H1 (cell line): ENCODE measurements around the gene ACTL8. TPM values are rescaled to one million over a fixed set of nuclear protein-coding genes. Genes with fewer than 3 reads are reported as not detected.

Source experiments
- CBX5 ChIP-seq: fragments of 300-800, 300-1000 bp; sonication (generic); IDR thresholded peaks from 2 replicates; pipeline ENCODE4 v1.7.1; 2016; ENCODE audit warnings: antibody characterized with exemption, low read length, low read depth
- YY1 ChIP-seq: IDR thresholded peaks from 2 replicates; pipeline ENCODE4 v1.6.1; 2011; ENCODE audit warnings: low read depth, mild to moderate bottlenecking, low read length
- polyA plus RNA-seq, 7 experiments: library from polyadenylated mRNA; depleted of rRNA in 3 of 7; stranded (reverse) in 5 of 7; unstranded in 2 of 7; fragments of >200 nt in 5 of 7; fragments of 200-250 nt in 2 of 7; gene quantifications; 1 replicate in 5 of 7; 2 replicates in 1 of 7; 4 replicates in 1 of 7; pipeline versions ENCODE4 v1.2.1 to v1.2.3, GENCODE V29; 2011 to 2013; ENCODE audit warnings: missing spikeins in 2 of 7, mixed read lengths in 2 of 7
- total RNA-seq: library from RNA; stranded (reverse); fragmentation: NEBNext Ultra II Directional; extraction: Animal tissue kit (Norgen Biotek cat#: 25700); gene quantifications from 2 replicates; pipeline ENCODE4 v1.2.1, GENCODE V29; 2021

The ACTL8 gene
- total and polyA plus RNA-seq, 2 of the 8 experiments (the other 6 are each of a cell fraction or from before 2014, with no cell fraction given), result 0.33 to 0.47 TPM

DNA sequence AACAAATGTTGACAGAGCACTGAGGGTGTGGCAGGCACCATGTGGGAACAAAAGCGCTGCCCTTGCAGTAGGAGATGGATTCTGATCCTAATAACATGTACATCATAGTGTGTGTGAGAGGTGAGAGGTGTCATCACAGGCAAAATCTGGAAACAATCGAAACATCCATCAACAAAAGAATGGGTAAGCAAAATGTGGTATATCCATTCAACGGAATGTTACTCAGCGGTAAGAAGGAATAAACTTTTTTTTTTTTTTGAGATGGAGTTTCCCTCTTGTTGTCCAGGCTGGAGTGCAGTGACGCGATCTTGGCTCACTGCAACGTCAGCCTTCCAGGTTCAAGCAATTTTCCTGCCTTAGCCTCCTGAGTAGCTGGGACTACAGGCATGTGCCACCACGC, 112.3 kb downstream of the ACTL8 start (continued):
- TF ChIP-seq CBX5, result no peak
- TF ChIP-seq YY1, result no peak
